ENCODE results near the gene FNDC3B. TPM values are rescaled to one million over a fixed set of nuclear protein-coding genes. Genes with fewer than 3 reads are reported as not detected.

The FNDC3B gene
- total and polyA plus RNA-seq, 9 of the 15 experiments (the other 6 are each of a cell fraction or from before 2014, with no cell fraction given): 7.0 to 35.8 (median 16.2) TPM

GRCh38 chr3:172051310-172051956, 12.1 kb downstream of the FNDC3B start (continued):
- TF ChIP-seq ZNF407 (IDR thresholded peaks at IDR 0.05; ENCODE audit: low read depth): no peak
- TF ChIP-seq ZBTB33 (CRISPR knock-in tag; IDR thresholded peaks at IDR 0.05): no peak
- no peak for TF ChIP-seq HBP1 (CRISPR knock-in tag; IDR thresholded peaks at IDR 0.05)
